Measurements from ENCODE around the gene FGD4.

FGD4 gene

GRCh38 chr12:32644431-32644830 lies 245.1 kb downstream of the FGD4 start:
- no peak for TF ChIP-seq CTCF (IDR thresholded peaks at IDR 0.05; ENCODE audit: insufficient read depth, low read length, missing control alignments)
- DNase-seq (ENCODE audit: low read depth, low spot score) = no peak
- ChIA-PET CTCF (interaction anchor here (1.0 to 1.2 kb wide), 2 partner anchors 13 to 188 kb away, joined by 3 to 4 read pairs; no protein-coding TSS in a partner anchor), POLR2A (no interaction called here)
- no peak overlapping the region for H3K4me3 ChIP-seq (ENCODE audit: low read depth, low read length)

GRCh38 chr12:32647275-32647674 lies 247.9 kb downstream of the FGD4 start:
- CTCF ChIA-PET = interaction anchor here (1.0 to 2.0 kb wide), 3 partner anchors 10 to 23 kb away, joined by 3 to 14 read pairs (median 3); no protein-coding TSS in a partner anchor
- no peak for TF ChIP-seq CTCF (IDR thresholded peaks at IDR 0.05; ENCODE audit: insufficient read depth, low read length, missing control alignments)
- no peak overlapping the region for H3K4me3 ChIP-seq (ENCODE audit: low read depth, low read length)
- DNase-seq (ENCODE audit: low read depth, low spot score) = no peak
- POLR2A ChIA-PET = interaction anchor here (0.6 kb wide), 1 partner anchor 113 kb away, joined by 3 read pairs; no protein-coding TSS in a partner anchor

- DNase-seq (ENCODE audit: low read depth, low spot score) = no peak
- H3K4me3 ChIP-seq (ENCODE audit: low read depth, low read length) = no peak overlapping the region
- ChIA-PET POLR2A (no interaction called here), CTCF (interaction anchor here (1.1 kb wide), 1 partner anchor 9 kb away, joined by 3 read pairs; no protein-coding TSS in a partner anchor)
- TF ChIP-seq CTCF (IDR thresholded peaks at IDR 0.05; ENCODE audit: insufficient read depth, low read length, missing control alignments) = no peak
These were observed 251.2 kb downstream of the FGD4 start for GRCh38 chr12:32650508-32650907.

GRCh38 chr12:32651151-32651955 lies 252.0 kb downstream of the FGD4 start:
- no peak for TF ChIP-seq CTCF (IDR thresholded peaks at IDR 0.05; ENCODE audit: insufficient read depth, low read length, missing control alignments)

GRCh38 chr12:32651956-32652210 lies 252.5 kb downstream of the FGD4 start:
- ChIA-PET CTCF (interaction anchor here (9.1 kb wide), 1 partner anchor 197 kb away, joined by 98 read pairs; no protein-coding TSS in a partner anchor), POLR2A (no interaction called here)
- H3K4me3 ChIP-seq (ENCODE audit: low read depth, low read length) = no peak overlapping the region
- TF ChIP-seq CTCF (IDR thresholded peaks at IDR 0.05; ENCODE audit: insufficient read depth, low read length, missing control alignments) = no peak
- no peak for DNase-seq (ENCODE audit: low read depth, low spot score)

More at GRCh38 chr12:32651151-32651955, 252.0 kb downstream of the FGD4 start:
- ChIA-PET POLR2A (no interaction called here), CTCF (interaction anchor here (0.6 to 9.1 kb wide), 3 partner anchors 9 to 196 kb away, joined by 3 to 98 read pairs (median 4); no protein-coding TSS in a partner anchor)
- H3K4me3 ChIP-seq (ENCODE audit: low read depth, low read length) = no peak overlapping the region
- DNase-seq (ENCODE audit: low read depth, low spot score) = no peak

- no peak for DNase-seq (ENCODE audit: low read depth, low spot score)
- POLR2A ChIA-PET = no interaction called here
- H3K4me3 ChIP-seq (ENCODE audit: low read depth, low read length) = no peak overlapping the region
- CTCF ChIA-PET = interaction anchor here (0.6 to 9.1 kb wide), 8 partner anchors 8 to 244 kb away, joined by 3 to 98 read pairs (median 4); no protein-coding TSS in a partner anchor
- TF ChIP-seq CTCF (IDR thresholded peaks at IDR 0.05; ENCODE audit: insufficient read depth, low read length, missing control alignments) = no peak
These were observed 260.6 kb downstream of the FGD4 start for GRCh38 chr12:32659908-32660440.
